ENCODE results near the gene KDM3A. TPM values are rescaled to one million over a fixed set of nuclear protein-coding genes. Genes with fewer than 3 reads are reported as not detected.

The KDM3A gene
- total RNA-seq, 1 donor from 2014 or later = 76.2 TPM

DNA sequence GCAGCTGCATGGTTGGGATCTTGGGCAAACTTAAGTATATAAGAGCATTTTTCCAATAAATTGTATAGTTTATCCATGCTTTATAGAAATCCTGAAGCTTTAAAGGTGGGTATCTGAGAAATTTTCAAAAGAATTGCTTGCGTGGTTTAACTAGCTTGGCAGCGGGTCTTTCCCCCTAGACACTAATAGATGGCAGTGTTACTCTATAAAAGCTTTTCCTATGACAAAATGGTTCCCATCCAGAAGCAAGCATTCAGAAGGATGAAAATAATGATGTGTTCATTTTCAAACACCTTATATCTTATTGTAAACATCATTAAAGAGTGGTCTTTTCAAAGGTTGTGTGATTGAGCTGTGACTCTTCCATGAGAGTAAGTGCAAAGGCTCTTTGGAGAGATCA is 45.9 kb downstream of the KDM3A start:
- Histone ChIP-seq H3K4me2 (ENCODE audit: low read length) (no peak overlapping the region), H3K9me3 (ENCODE audit: insufficient read depth, low read depth, low read length) (no peaks in the 10 kb centered on the region), H2AFZ (ENCODE audit: low read depth, low read length) (no peak overlapping the region), H3K36me3 (ENCODE audit: insufficient read depth, low read length) (peaks cover 83% of the 10 kb centered on the region), H3K79me2 (ENCODE audit: insufficient read depth, low read length) (no peaks in the 10 kb centered on the region), H3K4me1 (ENCODE audit: insufficient read depth, low read length) (no peaks in the 10 kb centered on the region), H3K27ac (ENCODE audit: low read depth, low read length) (no peak overlapping the region), H4K20me1 (ENCODE audit: insufficient read depth, low read length) (peaks cover 24% of the 10 kb centered on the region), H3K9ac (ENCODE audit: low read length) (no peak overlapping the region), H3K27me3 (ENCODE audit: insufficient read depth, low read length) (no peaks in the 10 kb centered on the region), H3K4me3 (ENCODE audit: insufficient read depth, low read depth, low read length) (no peak overlapping the region)
- DNase-seq (ENCODE audit: low read depth) = no peak
- Mint-ChIP-seq H3K27me3 (ENCODE audit: low read depth, unreplicated experiment) (no peaks in the 10 kb centered on the region), H3K4me1 (ENCODE audit: low read depth, unreplicated experiment) (peaks cover 18% of the 10 kb centered on the region), H3K36me3 (ENCODE audit: low read depth, unreplicated experiment) (peaks cover 67% of the 10 kb centered on the region), H3K4me3 (ENCODE audit: unreplicated experiment) (no peak overlapping the region), H3K9me3 (ENCODE audit: unreplicated experiment) (no peaks in the 10 kb centered on the region), H3K27ac (ENCODE audit: unreplicated experiment) (no peak overlapping the region)
- FAIRE-seq = no peak
- TF ChIP-seq EZH2 (IDR thresholded peaks at IDR 0.05; ENCODE audit: insufficient read depth, low read length) = no peak
- TF ChIP-seq, protein P1, sequence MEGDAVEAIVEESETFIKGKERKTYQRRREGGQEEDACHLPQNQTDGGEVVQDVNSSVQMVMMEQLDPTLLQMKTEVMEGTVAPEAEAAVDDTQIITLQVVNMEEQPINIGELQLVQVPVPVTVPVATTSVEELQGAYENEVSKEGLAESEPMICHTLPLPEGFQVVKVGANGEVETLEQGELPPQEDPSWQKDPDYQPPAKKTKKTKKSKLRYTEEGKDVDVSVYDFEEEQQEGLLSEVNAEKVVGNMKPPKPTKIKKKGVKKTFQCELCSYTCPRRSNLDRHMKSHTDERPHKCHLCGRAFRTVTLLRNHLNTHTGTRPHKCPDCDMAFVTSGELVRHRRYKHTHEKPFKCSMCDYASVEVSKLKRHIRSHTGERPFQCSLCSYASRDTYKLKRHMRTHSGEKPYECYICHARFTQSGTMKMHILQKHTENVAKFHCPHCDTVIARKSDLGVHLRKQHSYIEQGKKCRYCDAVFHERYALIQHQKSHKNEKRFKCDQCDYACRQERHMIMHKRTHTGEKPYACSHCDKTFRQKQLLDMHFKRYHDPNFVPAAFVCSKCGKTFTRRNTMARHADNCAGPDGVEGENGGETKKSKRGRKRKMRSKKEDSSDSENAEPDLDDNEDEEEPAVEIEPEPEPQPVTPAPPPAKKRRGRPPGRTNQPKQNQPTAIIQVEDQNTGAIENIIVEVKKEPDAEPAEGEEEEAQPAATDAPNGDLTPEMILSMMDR (IDR thresholded peaks at IDR 0.05; ENCODE audit: insufficient read depth, low read depth, low read length) = no peak

DNA sequence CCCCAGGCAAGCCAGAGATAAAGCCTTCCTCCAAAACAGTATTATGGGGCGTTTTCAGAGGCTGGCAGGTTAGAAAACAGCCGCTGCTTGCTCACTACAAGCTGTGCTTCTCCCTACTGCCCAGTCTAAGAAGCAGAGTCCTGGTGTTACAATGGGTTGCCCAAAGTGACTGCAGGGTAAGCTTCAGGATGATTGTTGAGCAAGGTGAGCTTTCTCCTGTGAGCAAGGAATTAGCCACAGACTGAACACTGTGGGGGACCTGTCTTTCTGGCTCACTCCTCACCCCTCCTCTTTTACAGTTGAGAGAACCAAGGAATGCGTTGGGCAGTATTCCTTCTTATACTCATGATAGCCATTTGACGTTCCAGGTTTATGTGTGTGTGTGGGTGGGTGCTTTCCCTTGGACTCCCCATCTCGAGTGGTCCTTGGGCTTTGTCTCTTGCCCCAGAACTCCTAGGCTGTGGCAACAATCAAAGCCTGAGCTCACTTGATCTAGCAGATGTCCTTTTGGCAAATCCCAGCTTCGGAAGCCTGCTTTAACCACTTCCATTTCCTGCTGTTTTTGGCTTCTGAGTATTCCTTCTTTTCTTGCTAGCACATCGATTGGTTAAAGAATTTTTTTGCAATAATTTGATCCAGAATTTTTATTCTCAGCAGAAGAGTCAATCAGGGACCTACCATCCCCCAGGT is 47.5 kb downstream of the KDM3A start:
- no peaks in the 10 kb centered on the region for H3K27me3 Mint-ChIP-seq (ENCODE audit: low read depth, unreplicated experiment)
- Histone ChIP-seq H4K20me1 (ENCODE audit: insufficient read depth, low read length) (peaks cover 16% of the 10 kb centered on the region), H2AFZ (ENCODE audit: low read depth, low read length) (no peak overlapping the region), H3K9me3 (ENCODE audit: insufficient read depth, low read depth, low read length) (no peaks in the 10 kb centered on the region), H3K27me3 (ENCODE audit: insufficient read depth, low read length) (no peaks in the 10 kb centered on the region), H3K4me2 (ENCODE audit: low read length) (no peak overlapping the region), H3K4me3 (ENCODE audit: insufficient read depth, low read depth, low read length) (no peak overlapping the region), H3K9ac (ENCODE audit: low read length) (no peak overlapping the region), H3K4me1 (ENCODE audit: insufficient read depth, low read length) (no peaks in the 10 kb centered on the region), H3K27ac (ENCODE audit: low read depth, low read length) (no peak overlapping the region), H3K79me2 (ENCODE audit: insufficient read depth, low read length) (no peaks in the 10 kb centered on the region), H3K36me3 (ENCODE audit: insufficient read depth, low read length) (peaks cover 82% of the 10 kb centered on the region)
- no peak overlapping the region for H3K4me3 Mint-ChIP-seq (ENCODE audit: unreplicated experiment)
- H3K27ac Mint-ChIP-seq (ENCODE audit: unreplicated experiment) = no peak overlapping the region
- H3K36me3 Mint-ChIP-seq (ENCODE audit: low read depth, unreplicated experiment) = peaks cover 59% of the 10 kb centered on the region
- DNase-seq (ENCODE audit: low read depth) (no peak), FAIRE-seq (no peak)
- H3K9me3 Mint-ChIP-seq (ENCODE audit: unreplicated experiment) = no peaks in the 10 kb centered on the region
- peaks cover 16% of the 10 kb centered on the region for H3K4me1 Mint-ChIP-seq (ENCODE audit: low read depth, unreplicated experiment)
- TF ChIP-seq, protein P1 (IDR thresholded peaks at IDR 0.05; ENCODE audit: insufficient read depth, low read depth, low read length) = no peak
- no peak for TF ChIP-seq EZH2 (IDR thresholded peaks at IDR 0.05; ENCODE audit: insufficient read depth, low read length)

DNA sequence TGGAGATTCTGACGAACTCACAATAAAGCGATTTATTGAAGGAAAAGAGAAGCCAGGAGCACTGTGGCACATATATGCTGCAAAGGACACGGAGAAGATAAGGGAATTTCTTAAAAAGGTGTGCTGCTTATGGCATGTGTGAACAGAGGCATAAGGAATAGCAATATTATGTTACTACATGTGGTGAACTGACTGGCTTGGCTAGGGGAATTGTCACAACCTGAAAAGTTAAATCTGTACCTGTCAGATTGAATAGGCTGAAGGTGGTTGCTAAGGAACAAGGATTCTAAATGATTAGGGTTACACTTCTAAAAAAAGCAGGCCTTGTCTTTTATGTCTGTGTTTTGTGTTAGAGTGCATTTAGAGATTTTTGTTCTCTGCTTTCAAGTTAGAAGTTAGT is 48.4 kb downstream of the KDM3A start:
- H3K9me3 ChIP-seq (ENCODE audit: insufficient read depth, low read depth, low read length) = no peaks in the 10 kb centered on the region
- H3K27me3 Mint-ChIP-seq (ENCODE audit: low read depth, unreplicated experiment) = no peaks in the 10 kb centered on the region
- TF ChIP-seq, protein P1 (IDR thresholded peaks at IDR 0.05; ENCODE audit: insufficient read depth, low read depth, low read length) = no peak
- H3K79me2 ChIP-seq (ENCODE audit: insufficient read depth, low read length) = no peaks in the 10 kb centered on the region
- H3K4me2 ChIP-seq (ENCODE audit: low read length) = no peak overlapping the region
- no peak overlapping the region for H2AFZ ChIP-seq (ENCODE audit: low read depth, low read length)
- no peak overlapping the region for H3K4me3 ChIP-seq (ENCODE audit: insufficient read depth, low read depth, low read length)
- peaks cover 8% of the 10 kb centered on the region for H4K20me1 ChIP-seq (ENCODE audit: insufficient read depth, low read length)
- no peak overlapping the region for H3K27ac ChIP-seq (ENCODE audit: low read depth, low read length)
- H3K9me3 Mint-ChIP-seq (ENCODE audit: unreplicated experiment) = no peaks in the 10 kb centered on the region
- no peak for FAIRE-seq
- H3K27ac Mint-ChIP-seq (ENCODE audit: unreplicated experiment) = no peak overlapping the region
- peaks cover 16% of the 10 kb centered on the region for H3K4me1 Mint-ChIP-seq (ENCODE audit: low read depth, unreplicated experiment)
- H3K4me1 ChIP-seq (ENCODE audit: insufficient read depth, low read length) = no peaks in the 10 kb centered on the region
- H3K4me3 Mint-ChIP-seq (ENCODE audit: unreplicated experiment) = no peak overlapping the region
- DNase-seq (ENCODE audit: low read depth) = no peak
- peaks cover 54% of the 10 kb centered on the region for H3K36me3 Mint-ChIP-seq (ENCODE audit: low read depth, unreplicated experiment)
- no peaks in the 10 kb centered on the region for H3K27me3 ChIP-seq (ENCODE audit: insufficient read depth, low read length)
- H3K9ac ChIP-seq (ENCODE audit: low read length) = no peak overlapping the region
- peaks cover 77% of the 10 kb centered on the region for H3K36me3 ChIP-seq (ENCODE audit: insufficient read depth, low read length)

Data from astrocyte (in vitro differentiated cells and primary cell).